ENCODE measurements around the gene TXK. TPM values are rescaled to one million over a fixed set of nuclear protein-coding genes. Genes with fewer than 3 reads are reported as not detected.

The TXK gene
- total RNA-seq, 1 donor from 2014 or later = 1.0 TPM

- no peak for DNase-seq (ENCODE audit: missing footprints)
- no peak for ATAC-seq
- intact Hi-C loops (cut with DNase I) = no loop called here
These were observed 59.4 kb downstream of the TXK start for GRCh38 chr4:48074657-48075056.

GRCh38 chr4:48073567-48074103 lies 60.4 kb downstream of the TXK start:
- no peak for ATAC-seq
- DNase-seq (ENCODE audit: missing footprints) = no peak
- intact Hi-C loops (cut with DNase I) = no loop called here

- DNase-seq (ENCODE audit: missing footprints) (no peak), ATAC-seq (no peak)
- intact Hi-C loops (cut with DNase I) = no loop called here
These were observed 62.9 kb downstream of the TXK start for GRCh38 chr4:48071191-48071590.

- ATAC-seq (no peak), DNase-seq (ENCODE audit: missing footprints) (no peak)
- intact Hi-C loops (cut with DNase I) = no loop called here
These were observed 65.0 kb downstream of the TXK start for GRCh38 chr4:48069026-48069425.

- no peak for ATAC-seq
- intact Hi-C loops (cut with DNase I) = no loop called here
- no peak for DNase-seq (ENCODE audit: missing footprints)
These were observed 65.9 kb downstream of the TXK start for GRCh38 chr4:48068182-48068581.

GRCh38 chr4:48067536-48067935 lies 66.5 kb downstream of the TXK start:
- no peak for DNase-seq (ENCODE audit: missing footprints)
- ATAC-seq = no peak
- intact Hi-C loops (cut with DNase I) = no loop called here

GRCh38 chr4:48065587-48066052 lies 68.4 kb downstream of the TXK start:
- intact Hi-C loops (cut with DNase I) = no loop called here
- ATAC-seq (no peak), DNase-seq (ENCODE audit: missing footprints) (no peak)

GRCh38 chr4:48064349-48064748 lies 69.7 kb downstream of the TXK start:
- ATAC-seq (no peak), DNase-seq (ENCODE audit: missing footprints) (no peak)
- intact Hi-C loops (cut with DNase I) = no loop called here

GRCh38 chr4:48058617-48059530 lies 75.2 kb downstream of the TXK start:
- intact Hi-C loops (cut with DNase I) = no loop called here
- no peak for DNase-seq (ENCODE audit: missing footprints)
- ATAC-seq = no peak

GRCh38 chr4:48051078-48051477 lies 83.0 kb downstream of the TXK start:
- ATAC-seq = no peak

GRCh38 chr4:48049483-48049882 lies 84.6 kb downstream of the TXK start:
- no peak for ATAC-seq

More at GRCh38 chr4:48051078-48051477, 83.0 kb downstream of the TXK start:
- no peak for DNase-seq (ENCODE audit: missing footprints)
- intact Hi-C loops (cut with DNase I) = no loop called here

GRCh38 chr4:48047896-48048295 lies 86.2 kb downstream of the TXK start:
- ATAC-seq = peak; percentile 94
- DNase-seq (ENCODE audit: missing footprints) = no peak
- intact Hi-C loops (cut with DNase I) = no loop called here

More at GRCh38 chr4:48049483-48049882, 84.6 kb downstream of the TXK start:
- intact Hi-C loops (cut with DNase I) = no loop called here
- no peak for DNase-seq (ENCODE audit: missing footprints)

GRCh38 chr4:48047421-48047844 lies 86.6 kb downstream of the TXK start:
- intact Hi-C loops (cut with DNase I) = no loop called here
- peak; percentile 33 for ATAC-seq
- no peak for DNase-seq (ENCODE audit: missing footprints)

- ATAC-seq (no peak), DNase-seq (ENCODE audit: missing footprints) (no peak)
- intact Hi-C loops (cut with DNase I) = no loop called here
These were observed 88.0 kb downstream of the TXK start for GRCh38 chr4:48046059-48046458.

GRCh38 chr4:48044298-48044697 lies 89.8 kb downstream of the TXK start:
- intact Hi-C loops (cut with DNase I) = no loop called here
- ATAC-seq = no peak
- no peak for DNase-seq (ENCODE audit: missing footprints)

- ATAC-seq = no peak
- intact Hi-C loops (cut with DNase I) = no loop called here
These were observed 90.5 kb downstream of the TXK start for GRCh38 chr4:48043504-48043903.

GRCh38 chr4:48042979-48043461 lies 91.0 kb downstream of the TXK start:
- ATAC-seq = no peak
- intact Hi-C loops (cut with DNase I) = no loop called here
- DNase-seq (ENCODE audit: missing footprints) = no peak

More at GRCh38 chr4:48043504-48043903, 90.5 kb downstream of the TXK start:
- no peak for DNase-seq (ENCODE audit: missing footprints)

GRCh38 chr4:48041535-48042137 lies 92.4 kb downstream of the TXK start:
- no peak for ATAC-seq
- intact Hi-C loops (cut with DNase I) = no loop called here

GRCh38 chr4:48039561-48039960 lies 94.5 kb downstream of the TXK start:
- DNase-seq (ENCODE audit: missing footprints) = no peak
- no peak for ATAC-seq
- intact Hi-C loops (cut with DNase I) = no loop called here

More at GRCh38 chr4:48041535-48042137, 92.4 kb downstream of the TXK start:
- DNase-seq (ENCODE audit: missing footprints) = no peak

GRCh38 chr4:48038666-48039065 lies 95.4 kb downstream of the TXK start:
- no peak for DNase-seq (ENCODE audit: missing footprints)
- intact Hi-C loops (cut with DNase I) = no loop called here
- ATAC-seq = no peak
